AG04450 (cell line): ENCODE measurements around the gene KCNMA1. TPM values are rescaled to one million over a fixed set of nuclear protein-coding genes. Genes with fewer than 3 reads are reported as not detected.
"Not testable (repeated sequence)": the region's sequence is repeated elsewhere in the genome, so short reads cannot be mapped to it uniquely, and the experiment has no call there.

ENCODE experiments used
- CTCF ChIA-PET: fragments of 300-600, 350-600 bp; formaldehyde crosslinking; extraction: SDS; loops from one replicate; lab custom pipeline; 2022; ENCODE audit warnings: antibody characterized with exemption, inconsistent platforms; lab: Charles Lee
- POLR2A ChIA-PET: fragments of 350-600 bp; formaldehyde crosslinking; extraction: SDS; loops from one replicate; lab custom pipeline; 2021; ENCODE audit warnings: antibody characterized with exemption, inconsistent platforms; lab: Yijun Ruan, JAX
- DNase-seq: peaks from one replicate; pipeline ENCODE4 v3.0.0-alpha.2; 2011; ENCODE audit warnings: low read depth, low spot score
- H3K27ac ChIP-seq: one replicate; pipeline ENCODE4 v1.5.1; 2012; ENCODE audit warnings: low read depth, low read length, control low read depth
- H3K27me3 ChIP-seq: one replicate; pipeline ENCODE4 v1.6.0; 2012; ENCODE audit warnings: low read length; ENCODE audit not compliant: control insufficient read depth, insufficient read depth
- H3K4me3 ChIP-seq: 2 replicates; pipeline ENCODE4 v1.5.1; 2011; ENCODE audit warnings: mild to moderate bottlenecking, low read depth, low read length, control low read depth
- H3K9me3 ChIP-seq: 2 replicates; pipeline ENCODE4 v1.5.1; 2012; ENCODE audit warnings: low read length; ENCODE audit not compliant: control insufficient read depth, insufficient read depth
- CTCF ChIP-seq: IDR thresholded peaks from 2 replicates; pipeline ENCODE4 v1.5.1; 2011; ENCODE audit warnings: low read depth, low read length, control low read depth, inconsistent platforms
- polyA plus RNA-seq: library from polyadenylated mRNA; depleted of rRNA; stranded (reverse); fragments of >200 nt; gene quantifications from 2 replicates; pipeline ENCODE4 v1.2.3, GENCODE V29; 2011

Gene KCNMA1
- polyA plus RNA-seq, 1 experiment, result 58.8 TPM

- ChIA-PET POLR2A (no interaction called here), CTCF (interaction anchor here (1.5 kb wide), 1 partner anchor 11 kb away, joined by 5 read pairs; no protein-coding TSS in a partner anchor)
- no peaks in the 10 kb centered on the region for H3K27me3 ChIP-seq
- H3K27ac ChIP-seq, result no peak overlapping the region
- H3K4me3 ChIP-seq, result no peak overlapping the region
- H3K9me3 ChIP-seq, result no peaks in the 10 kb centered on the region
- no peak for DNase-seq
- TF ChIP-seq CTCF, result no peak
Measured at GRCh38 chr10:77575271-77576006, 62.2 kb downstream of the KCNMA1 start.

- H3K27me3 ChIP-seq, result no peaks in the 10 kb centered on the region
- CTCF ChIA-PET, result no interaction called here
- TF ChIP-seq CTCF, result no peak
- no peak overlapping the region for H3K4me3 ChIP-seq
- POLR2A ChIA-PET, result no interaction called here
- no peak overlapping the region for H3K27ac ChIP-seq
- H3K9me3 ChIP-seq, result no peaks in the 10 kb centered on the region
- DNase-seq, result no peak
Measured at GRCh38 chr10:77574438-77574837, 63.2 kb downstream of the KCNMA1 start.

GRCh38 chr10:77572520-77572919 lies 65.1 kb downstream of the KCNMA1 start:
- CTCF ChIA-PET, result interaction anchor here (1.3 kb wide), 2 partner anchors 16 to 398 kb away, joined by 3 read pairs; no protein-coding TSS in a partner anchor
- H3K4me3 ChIP-seq, H3K27me3 ChIP-seq, H3K27ac ChIP-seq, POLR2A ChIA-PET, DNase-seq, H3K9me3 ChIP-seq: not testable (repeated sequence)

GRCh38 chr10:77571490-77571889 lies 66.1 kb downstream of the KCNMA1 start:
- POLR2A ChIA-PET, result no interaction called here
- Histone ChIP-seq H3K9me3 (no peaks in the 10 kb centered on the region), H3K27ac (no peak overlapping the region), H3K27me3 (no peaks in the 10 kb centered on the region), H3K4me3 (no peak overlapping the region)
- CTCF ChIA-PET, result no interaction called here
- TF ChIP-seq CTCF, result no peak
- DNase-seq, result no peak

GRCh38 chr10:77566914-77567566 lies 70.6 kb downstream of the KCNMA1 start:
- H3K27me3 ChIP-seq, result no peaks in the 10 kb centered on the region
- TF ChIP-seq CTCF, result no peak
- no peak overlapping the region for H3K27ac ChIP-seq
- no peak overlapping the region for H3K4me3 ChIP-seq
- H3K9me3 ChIP-seq, result no peaks in the 10 kb centered on the region
- CTCF ChIA-PET, result no interaction called here
- DNase-seq, result no peak
- POLR2A ChIA-PET, result no interaction called here
